A549 (cell line): ENCODE results near the gene ITGB8. TPM values are rescaled to one million over a fixed set of nuclear protein-coding genes. Genes with fewer than 3 reads are reported as not detected.
A peak's percentile ranks its signal among the peaks of the same experiment; 100 is the strongest.

ENCODE experiments used
- ATAC-seq, 2 experiments: fragments of 200-7000 bp in 1 of 2; fragments of >200 bp in 1 of 2; cut with Nextera tagmentation in 1 of 2; cut with Tn5 transposase in 1 of 2; 3 replicates each; pipeline versions ENCODE4 v1.8.0 to v1.9.1; 2018 to 2020; ENCODE audit warnings: mild to moderate bottlenecking in 1 of 2, moderate library complexity in 1 of 2
- CTCF ChIA-PET: fragments of 300-600 bp; sonication (Branson Sonifier 250); formaldehyde crosslinking; extraction: SDS; loops from one replicate; lab custom pipeline; 2021; ENCODE audit warnings: antibody characterized with exemption, inconsistent platforms; lab: Yijun Ruan, JAX
- POLR2A ChIA-PET: fragments of 350-600 bp; formaldehyde crosslinking; extraction: SDS; loops from one replicate; lab custom pipeline; 2021; ENCODE audit warnings: antibody characterized with exemption, inconsistent platforms; lab: Yijun Ruan, JAX
- DNase-seq, 2 experiments: peaks; one replicate each; pipeline versions ENCODE4 v3.0.0 to v3.0.0-alpha.2; 2011 to 2016; ENCODE audit warnings: low read depth in 1 of 2, low spot score in 1 of 2
- FAIRE-seq: peaks from 2 replicates; lab custom pipeline; 2011; peaks lifted over from hg19 to GRCh38; lab: Jason Lieb, UNC
- H3K27ac ChIP-seq, 2 experiments: fragments of >200 bp; sonication (Bioruptor Twin); formaldehyde crosslinking; 3 replicates each; pipeline ENCODE4 v1.5.1; 2016 to 2017
- H3K4me1 ChIP-seq: fragments of >200 bp; sonication (Bioruptor Twin); formaldehyde crosslinking; 3 replicates; pipeline ENCODE4 v1.6.1; 2016
- H3K4me2 ChIP-seq: fragments of >200 bp; sonication (Bioruptor Twin); formaldehyde crosslinking; 3 replicates; pipeline ENCODE4 v1.6.1; 2016
- H3K4me3 ChIP-seq: fragments of >200 bp; sonication (Bioruptor Twin); formaldehyde crosslinking; 3 replicates; pipeline ENCODE4 v1.5.1; 2016
- H3K9me3 ChIP-seq: fragments of >200 bp; sonication (Bioruptor Twin); formaldehyde crosslinking; 3 replicates; pipeline ENCODE4 v1.6.1; 2016
- CEBPB ChIP-seq, 2 experiments: fragments of >200 bp in 1 of 2; sonication (Bioruptor Twin) in 1 of 2; formaldehyde crosslinking in 1 of 2; IDR thresholded peaks; 2 replicates each; pipeline ENCODE4 v1.6.1; 2012 to 2016
- CTCF ChIP-seq: fragments of >200 bp; sonication (Bioruptor Twin); formaldehyde crosslinking; IDR thresholded peaks from 3 replicates; pipeline ENCODE4 v1.5.1; 2016
- HMGXB4 ChIP-seq: fragments of 250-450 bp; sonication (Bioruptor Pico); IDR thresholded peaks from 2 replicates; pipeline ENCODE4 v1.5.0; 2021; ENCODE audit warnings: mild to moderate bottlenecking, moderate library complexity, borderline replicate concordance
- HOXB13 ChIP-seq: fragments of 250-450 bp; sonication (Bioruptor Pico); IDR thresholded peaks from 2 replicates; pipeline ENCODE4 v1.5.0; 2020; ENCODE audit warnings: low read depth, mild to moderate bottlenecking, moderate library complexity
- JUN ChIP-seq, 2 experiments: fragments of >200 bp; sonication (Bioruptor Twin); formaldehyde crosslinking; IDR thresholded peaks; 2 replicates in 1 of 2; 3 replicates in 1 of 2; pipeline ENCODE4 v1.6.1; 2016 to 2017
- JUNB ChIP-seq: fragments of >200 bp; sonication (Bioruptor Twin); formaldehyde crosslinking; IDR thresholded peaks from 2 replicates; pipeline ENCODE4 v1.6.1; 2016
- MAFK ChIP-seq: fragments of 450-650 bp; IDR thresholded peaks from 2 replicates; pipeline ENCODE4 v1.6.1; 2014; ENCODE audit not compliant: partially characterized antibody
- MAZ ChIP-seq: fragments of 150-350 bp; IDR thresholded peaks from 2 replicates; pipeline ENCODE4 v1.6.1; 2014; ENCODE audit warnings: antibody characterized with exemption, low read depth, low read length, borderline replicate concordance
- NPAS2 ChIP-seq: fragments of 250-450 bp; sonication (Bioruptor Pico); IDR thresholded peaks from 2 replicates; pipeline ENCODE4 v1.8.0; 2022; ENCODE audit warnings: mild to moderate bottlenecking, moderate library complexity, borderline replicate concordance
- NR3C1 ChIP-seq: fragments of >200 bp; sonication (Bioruptor Twin); formaldehyde crosslinking; IDR thresholded peaks from 3 replicates; pipeline ENCODE4 v1.6.1; 2017
- POLR2A ChIP-seq: IDR thresholded peaks from 2 replicates; pipeline ENCODE4 v1.6.1; 2012; ENCODE audit warnings: mild to moderate bottlenecking, low read length
- POLR2AphosphoS2 ChIP-seq: conservative IDR thresholded peaks from 2 replicates; pipeline ENCODE4 v1.6.1; 2012; ENCODE audit warnings: low read length, improper control_type of control experiment, inconsistent platforms
- RAD21 ChIP-seq, 2 experiments: fragments of >200 bp in 1 of 2; sonication (Bioruptor Twin) in 1 of 2; formaldehyde crosslinking in 1 of 2; IDR thresholded peaks in 1 of 2; conservative IDR thresholded peaks in 1 of 2; 2 replicates in 1 of 2; 3 replicates in 1 of 2; pipeline ENCODE4 v1.6.1; 2012 to 2018; ENCODE audit warnings: inconsistent platforms in 1 of 2
- RARB ChIP-seq: fragments of 250-450 bp; sonication (Bioruptor Pico); IDR thresholded peaks from 2 replicates; pipeline ENCODE4 v1.8.0; 2021; ENCODE audit warnings: mild to moderate bottlenecking, moderate library complexity
- SMC3 ChIP-seq: fragments of >200 bp; sonication (Bioruptor Twin); formaldehyde crosslinking; IDR thresholded peaks from 3 replicates; pipeline ENCODE4 v1.6.1; 2018; ENCODE audit warnings: inconsistent platforms
- WGBS: methylation state at CpG from one replicate; pipeline ENCODE4 v1.1.6; 2017; ENCODE audit errors: missing lambda C conversion rate; 5-methylcytosine and 5-hydroxymethylcytosine counted together
- polyA plus RNA-seq, 4 experiments: library from polyadenylated mRNA; depleted of rRNA in 3 of 4; stranded (reverse); fragments of >200 nt; fragmentation: RNase III in 1 of 4; extraction: RNeasy Plus Mini Kit Qiagen cat#74134 plus additional on column Dnase treatment in 1 of 4; gene quantifications; 2 replicates in 3 of 4; 3 replicates in 1 of 4; pipeline ENCODE4 v1.2.3, GENCODE V29; 2011 to 2017
- TF ChIP-seq, protein P1 (sequence below): fragments of 450-650 bp; IDR thresholded peaks from 2 replicates; pipeline ENCODE4 v1.6.1; 2014; ENCODE audit warnings: antibody characterized with exemption
- TF ChIP-seq, protein P2 (sequence below): IDR thresholded peaks from 2 replicates; pipeline ENCODE4 v1.6.1; 2012

The ITGB8 gene
- polyA plus RNA-seq, 2 of the 4 experiments (the other 2 are of a cell fraction) = 0.39 to 0.67 TPM

DNA sequence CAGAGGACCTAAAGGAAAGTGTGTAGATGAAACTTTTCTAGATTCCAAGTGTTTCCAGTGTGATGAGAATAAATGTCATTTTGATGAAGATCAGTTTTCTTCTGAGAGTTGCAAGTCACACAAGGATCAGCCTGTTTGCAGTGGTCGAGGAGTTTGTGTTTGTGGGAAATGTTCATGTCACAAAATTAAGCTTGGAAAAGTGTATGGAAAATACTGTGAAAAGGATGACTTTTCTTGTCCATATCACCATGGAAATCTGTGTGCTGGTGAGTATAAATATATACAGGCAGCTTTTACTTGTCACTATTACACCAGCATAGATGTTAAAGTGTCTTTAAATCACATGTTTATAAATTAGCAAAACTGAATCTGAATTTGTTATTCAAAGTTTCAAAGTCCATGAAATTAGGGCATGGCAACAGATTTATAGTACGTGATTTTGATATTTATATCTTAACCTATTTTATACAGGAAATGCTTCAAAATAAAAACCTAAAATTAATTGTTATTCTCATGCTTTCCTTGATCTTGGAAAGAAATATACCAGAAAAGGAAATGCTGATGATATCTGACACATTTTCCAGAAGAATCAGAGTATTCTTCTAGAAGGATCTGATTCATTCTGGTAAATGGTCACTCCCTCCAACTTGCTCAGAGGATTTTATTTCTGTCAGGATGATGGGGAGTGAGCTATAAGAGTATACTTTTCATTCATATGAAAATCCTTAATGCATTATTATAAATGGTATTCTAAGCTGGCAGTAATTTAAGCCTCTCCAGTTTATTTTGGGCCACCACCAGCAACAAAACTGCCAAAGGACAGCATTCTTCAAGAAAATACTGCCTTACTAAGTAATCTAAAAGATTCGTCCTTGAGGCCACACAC is 71.4 kb downstream of the ITGB8 start:
- peak; percentile 7 for FAIRE-seq
- DNase-seq = no peak

DNA sequence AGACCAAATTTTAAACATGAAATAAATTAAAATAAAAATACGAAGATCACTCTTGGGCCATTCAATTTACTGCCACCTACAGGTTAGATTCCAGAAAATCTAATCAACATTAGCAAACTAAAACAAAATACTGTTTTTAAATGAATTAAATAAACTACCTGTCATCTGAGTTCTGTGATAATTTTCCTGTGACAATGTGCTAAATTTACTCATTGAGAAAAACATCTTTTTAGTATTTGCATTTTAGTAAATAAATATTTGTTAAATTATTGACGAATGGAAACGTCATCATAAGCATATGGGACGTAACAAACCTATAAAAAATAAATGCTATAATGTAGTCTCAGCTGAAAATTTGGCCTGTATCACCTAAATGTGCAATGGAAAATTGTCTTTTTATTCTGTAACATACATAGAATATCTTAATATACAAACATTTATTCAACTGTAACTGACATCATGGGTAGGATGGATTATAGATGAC is 72.1 kb downstream of the ITGB8 start:
- FAIRE-seq = no peak
- Histone ChIP-seq H3K4me1 (peaks cover 8% of the 10 kb centered on the region), H3K27ac (no peak overlapping the region), H3K9me3 (no peaks in the 10 kb centered on the region), H3K4me2 (peak overlapping the region; percentile 6; the same call in 1 of the 3 replicates), H3K4me3 (no peak overlapping the region)
- CTCF ChIA-PET = interaction anchor here (1.5 to 1.9 kb wide), 2 partner anchors 10 to 73 kb away, joined by 4 to 7 read pairs; partner anchors contain the start of gene ITGB8
- no peak for DNase-seq
- WGBS = 70% methylated on average over 4 of the region's 4 CpGs
- ATAC-seq = no peak
- POLR2A ChIA-PET = no interaction called here
- peak; percentile 57 for TF ChIP-seq CTCF
- TF ChIP-seq SMC3 = peak; percentile 22; the same call in 1 of the 3 replicates
- TF ChIP-seq RAD21 (conservative IDR thresholded peaks at IDR 0.05 in 1 of 2, IDR thresholded peaks at IDR 0.05 in 1 of 2) = peak; percentile 19 to 34; a peak in 3 of 5 replicates
- no peak for TF ChIP-seq JUN (IDR thresholded peaks at IDR 0.05)
- no peak for TF ChIP-seq NPAS2 (CRISPR knock-in tag)
- TF ChIP-seq, all 56 proteins: peak for 3

More for the DNA sequence above, 71.4 kb downstream of the ITGB8 start:
- no peak for ATAC-seq
- POLR2A ChIA-PET = no interaction called here
- 34% methylated on average over 3 of the region's 3 CpGs for WGBS
- CTCF ChIA-PET = interaction anchor here (1.5 to 1.9 kb wide), 2 partner anchors 9 to 72 kb away, joined by 4 to 7 read pairs; partner anchors contain the start of gene ITGB8
- peak overlapping the region; percentile 6; the same call in 1 of the 3 replicates for H3K4me2 ChIP-seq
- no peaks in the 10 kb centered on the region for H3K9me3 ChIP-seq
- peaks cover 1% of the 10 kb centered on the region; the same call in 1 of the 3 replicates for H3K4me1 ChIP-seq
- no peak for TF ChIP-seq JUN (IDR thresholded peaks at IDR 0.05)
- no peak for TF ChIP-seq HMGXB4 (CRISPR knock-in tag)
- no peak for TF ChIP-seq CEBPB (IDR thresholded peaks at IDR 0.05)
- no peak for TF ChIP-seq RARB (CRISPR knock-in tag)
- TF ChIP-seq, protein P1, sequence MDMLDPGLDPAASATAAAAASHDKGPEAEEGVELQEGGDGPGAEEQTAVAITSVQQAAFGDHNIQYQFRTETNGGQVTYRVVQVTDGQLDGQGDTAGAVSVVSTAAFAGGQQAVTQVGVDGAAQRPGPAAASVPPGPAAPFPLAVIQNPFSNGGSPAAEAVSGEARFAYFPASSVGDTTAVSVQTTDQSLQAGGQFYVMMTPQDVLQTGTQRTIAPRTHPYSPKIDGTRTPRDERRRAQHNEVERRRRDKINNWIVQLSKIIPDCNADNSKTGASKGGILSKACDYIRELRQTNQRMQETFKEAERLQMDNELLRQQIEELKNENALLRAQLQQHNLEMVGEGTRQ = no peak
- TF ChIP-seq, protein P2, sequence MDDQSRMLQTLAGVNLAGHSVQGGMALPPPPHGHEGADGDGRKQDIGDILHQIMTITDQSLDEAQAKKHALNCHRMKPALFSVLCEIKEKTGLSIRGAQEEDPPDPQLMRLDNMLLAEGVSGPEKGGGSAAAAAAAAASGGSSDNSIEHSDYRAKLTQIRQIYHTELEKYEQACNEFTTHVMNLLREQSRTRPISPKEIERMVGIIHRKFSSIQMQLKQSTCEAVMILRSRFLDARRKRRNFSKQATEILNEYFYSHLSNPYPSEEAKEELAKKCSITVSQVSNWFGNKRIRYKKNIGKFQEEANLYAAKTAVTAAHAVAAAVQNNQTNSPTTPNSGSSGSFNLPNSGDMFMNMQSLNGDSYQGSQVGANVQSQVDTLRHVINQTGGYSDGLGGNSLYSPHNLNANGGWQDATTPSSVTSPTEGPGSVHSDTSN = no peak
- no peak for TF ChIP-seq NR3C1
- TF ChIP-seq JUNB = no peak
- TF ChIP-seq HOXB13 (CRISPR knock-in tag) = no peak
- TF ChIP-seq MAFK = no peak
- no peak for TF ChIP-seq CTCF
- no peak for TF ChIP-seq POLR2A
- TF ChIP-seq MAZ = no peak
- TF ChIP-seq POLR2AphosphoS2 = no peak
- no peak overlapping the region for H3K4me3 ChIP-seq
- H3K27ac ChIP-seq = no peak overlapping the region
